ENCODE measurements around the gene KIF2A.

The KIF2A gene

DNA sequence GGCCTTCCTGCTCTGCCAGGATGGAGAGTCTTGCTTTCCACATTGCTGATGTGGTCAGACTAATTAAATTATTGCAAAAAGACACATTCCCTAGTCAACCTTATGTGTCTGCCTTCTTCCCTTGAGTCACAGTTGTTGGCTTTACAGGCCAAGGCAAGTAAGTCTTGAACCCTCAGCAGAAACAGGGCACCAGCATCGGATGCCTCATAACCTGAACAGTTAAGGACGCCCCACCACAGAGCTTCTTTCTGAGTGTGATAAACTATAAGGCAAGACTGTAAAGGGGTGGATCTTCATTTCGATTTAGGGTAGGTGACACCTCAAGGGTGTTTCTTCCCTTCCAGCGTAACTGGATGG, 670 bp upstream of the KIF2A start:
- peak overlapping the region; percentile 52 for H2AFZ ChIP-seq (ENCODE audit: low read depth, low read length)
- H3K4me1 ChIP-seq (ENCODE audit: insufficient read depth, low read length) = peaks cover 12% of the 10 kb centered on the region
- peak overlapping the region; percentile 90 for H3K4me3 ChIP-seq (ENCODE audit: low read length)
- peaks cover 8% of the 10 kb centered on the region for H3K36me3 ChIP-seq (ENCODE audit: insufficient read depth, low read length)
- no peaks in the 10 kb centered on the region for H3K9me3 ChIP-seq (ENCODE audit: low read length)
- H3K27me3 ChIP-seq (ENCODE audit: insufficient read depth, low read length) = no peaks in the 10 kb centered on the region

DNA sequence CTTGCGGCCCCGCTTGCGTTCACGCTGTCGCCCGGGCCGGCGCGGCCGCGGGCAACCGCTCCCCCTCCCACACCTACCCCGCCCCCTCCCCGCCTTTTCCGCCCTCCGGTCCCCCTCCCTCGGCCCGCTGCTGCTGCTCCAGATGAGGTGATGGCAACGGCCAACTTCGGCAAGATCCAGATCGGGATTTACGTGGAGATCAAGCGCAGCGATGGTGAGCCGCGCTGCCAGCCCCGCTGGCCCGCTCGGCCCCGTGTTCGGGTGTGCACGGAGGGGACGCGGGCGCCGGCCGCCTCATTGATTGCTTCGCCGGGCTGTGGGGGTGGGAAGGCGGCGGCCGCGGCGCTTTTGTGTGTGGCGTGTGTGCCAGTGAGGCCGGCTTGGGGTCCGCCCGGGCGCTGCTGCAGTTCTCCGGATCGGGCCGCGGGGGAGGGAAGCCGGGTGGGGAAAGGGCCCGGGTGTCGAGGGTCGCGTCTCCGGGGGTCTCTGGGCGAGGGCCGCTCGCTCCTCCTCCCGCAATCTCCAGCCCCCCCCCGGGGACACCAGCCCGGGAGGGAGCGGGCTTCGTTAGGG, 403 bp downstream of the KIF2A start:
- Histone ChIP-seq H3K4me3 (ENCODE audit: low read length) (peak overlapping the region; percentile 90), H3K27me3 (ENCODE audit: insufficient read depth, low read length) (no peaks in the 10 kb centered on the region), H3K36me3 (ENCODE audit: insufficient read depth, low read length) (peaks cover 8% of the 10 kb centered on the region), H3K4me1 (ENCODE audit: insufficient read depth, low read length) (peaks cover 12% of the 10 kb centered on the region), H3K9me3 (ENCODE audit: low read length) (no peaks in the 10 kb centered on the region), H2AFZ (ENCODE audit: low read depth, low read length) (peak overlapping the region; percentile 52)

DNA sequence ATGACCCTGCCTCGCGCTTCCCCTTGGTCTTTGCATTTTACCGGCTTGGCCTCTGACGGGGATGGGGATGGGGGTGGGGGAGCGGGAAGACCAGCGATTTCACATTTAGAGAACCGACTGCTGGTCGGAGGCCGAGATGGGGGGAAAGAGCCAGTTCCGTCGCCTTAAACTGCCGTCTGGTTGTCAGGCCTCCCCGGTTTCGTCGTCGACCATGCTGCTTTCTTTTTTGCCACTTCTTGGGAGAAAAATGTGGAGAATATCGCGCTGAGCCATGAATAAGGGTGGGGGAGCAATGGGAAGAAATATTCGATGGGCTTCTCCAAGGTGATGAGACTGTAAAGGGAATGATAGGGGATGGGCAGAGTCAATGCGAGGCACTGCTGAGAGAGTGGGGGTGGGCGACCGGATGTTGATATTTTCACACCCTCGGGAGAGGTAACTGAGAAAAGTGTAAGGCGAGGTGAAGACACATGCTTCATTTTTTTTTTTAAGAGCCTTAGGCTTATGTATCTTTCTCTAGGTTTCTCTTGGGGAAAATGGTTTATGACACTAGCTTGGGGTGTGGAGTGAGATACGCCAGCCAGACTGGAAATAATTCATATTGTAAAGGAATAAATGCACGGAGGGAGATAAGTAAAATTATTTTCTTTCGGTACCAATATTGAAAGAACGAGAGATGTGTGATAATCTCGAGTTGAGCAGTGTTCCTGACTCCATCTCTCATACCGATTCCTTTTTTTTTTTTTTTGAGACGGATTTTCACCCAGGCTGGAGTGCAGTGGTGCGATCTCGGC, 1.1 kb downstream of the KIF2A start:
- no peaks in the 10 kb centered on the region for H3K27me3 ChIP-seq (ENCODE audit: insufficient read depth, low read length)
- H2AFZ ChIP-seq (ENCODE audit: low read depth, low read length) = peak overlapping the region; percentile 52
- H3K9me3 ChIP-seq (ENCODE audit: low read length) = no peaks in the 10 kb centered on the region

DNA sequence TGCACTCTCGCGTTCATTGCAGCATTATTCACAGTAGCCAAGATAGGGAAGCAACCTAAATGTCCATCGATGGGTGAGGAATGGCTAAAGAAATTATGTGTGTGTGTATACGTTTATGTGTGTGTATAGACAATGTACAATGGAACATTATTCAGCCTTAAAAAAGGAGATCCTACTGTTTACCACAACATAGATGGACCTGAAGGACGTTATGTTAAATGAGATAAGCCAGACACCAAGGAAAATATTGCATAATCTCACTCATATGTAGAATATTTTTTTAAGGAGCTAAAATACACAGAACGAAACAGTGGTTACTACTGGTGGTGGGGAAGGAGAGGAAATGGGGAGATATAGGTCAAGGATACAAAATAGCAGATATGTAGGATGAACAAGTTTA, 2.4 kb downstream of the KIF2A start:
- no peak overlapping the region for H2AFZ ChIP-seq (ENCODE audit: low read depth, low read length)
- peak overlapping the region; percentile 90 for H3K4me3 ChIP-seq (ENCODE audit: low read length)
- H3K9me3 ChIP-seq (ENCODE audit: low read length) = no peaks in the 10 kb centered on the region
- H3K4me1 ChIP-seq (ENCODE audit: insufficient read depth, low read length) = peaks cover 12% of the 10 kb centered on the region
- peaks cover 8% of the 10 kb centered on the region for H3K36me3 ChIP-seq (ENCODE audit: insufficient read depth, low read length)
- no peaks in the 10 kb centered on the region for H3K27me3 ChIP-seq (ENCODE audit: insufficient read depth, low read length)

More for the DNA sequence above, 1.1 kb downstream of the KIF2A start:
- H3K4me3 ChIP-seq (ENCODE audit: low read length) = peak overlapping the region; percentile 90
- peaks cover 12% of the 10 kb centered on the region for H3K4me1 ChIP-seq (ENCODE audit: insufficient read depth, low read length)
- H3K36me3 ChIP-seq (ENCODE audit: insufficient read depth, low read length) = peaks cover 8% of the 10 kb centered on the region

DNA sequence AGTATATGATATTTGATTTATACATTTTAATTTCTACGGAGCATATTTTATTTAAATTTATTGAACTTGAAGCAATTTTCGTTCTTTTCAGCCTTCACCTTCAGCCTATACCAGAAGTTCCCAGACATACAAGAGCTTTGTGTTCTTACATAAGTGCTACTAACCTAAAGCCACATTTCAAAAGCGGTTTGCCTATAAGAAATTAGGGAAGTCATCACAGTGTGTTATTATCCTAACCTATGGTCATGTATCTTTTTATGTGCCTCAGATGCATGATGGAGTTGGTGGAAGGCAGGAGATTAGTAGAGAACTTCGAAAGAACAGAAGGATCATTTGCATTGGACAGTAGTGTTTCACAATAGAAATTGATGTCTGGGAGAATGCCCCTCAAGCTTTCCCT, 3.1 kb downstream of the KIF2A start:
- no peaks in the 10 kb centered on the region for H3K27me3 ChIP-seq (ENCODE audit: insufficient read depth, low read length)
- no peak overlapping the region for H2AFZ ChIP-seq (ENCODE audit: low read depth, low read length)

DNA sequence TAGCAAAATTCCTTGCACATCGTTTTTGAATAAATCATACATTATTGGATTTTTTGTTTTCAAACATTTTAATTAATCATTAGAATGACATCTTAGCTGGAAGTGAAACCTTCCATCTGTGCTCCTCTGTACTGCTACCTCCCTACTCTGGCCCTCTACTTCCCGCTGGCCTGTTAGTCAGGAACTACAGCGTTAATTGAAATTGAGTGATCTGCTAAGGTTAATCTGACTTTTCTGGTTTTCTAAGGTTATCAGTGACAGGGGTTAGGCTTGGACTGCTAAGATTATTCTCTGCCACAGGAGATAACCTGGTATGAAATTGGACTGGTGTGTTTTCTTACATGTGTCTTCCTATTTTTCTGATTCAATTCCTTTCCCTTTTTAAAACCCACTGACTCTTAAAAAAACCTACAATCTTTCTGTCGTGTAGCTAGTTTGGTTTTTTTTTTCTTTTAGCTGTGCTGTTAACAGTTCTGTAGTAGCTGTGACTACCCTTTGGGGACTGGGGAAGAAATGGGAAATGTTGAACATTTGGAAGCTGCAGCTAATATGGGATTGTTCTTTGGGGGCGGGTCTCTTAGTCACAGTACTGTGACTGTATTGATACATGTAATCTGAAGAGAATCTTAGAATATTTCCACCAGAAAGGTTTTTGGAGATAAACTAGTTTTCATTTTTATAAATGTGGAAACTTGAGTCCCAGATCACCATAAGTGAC, 4.6 kb downstream of the KIF2A start:
- Histone ChIP-seq H3K36me3 (ENCODE audit: insufficient read depth, low read length) (peaks cover 12% of the 10 kb centered on the region), H3K4me1 (ENCODE audit: insufficient read depth, low read length) (peaks cover 8% of the 10 kb centered on the region), H3K9me3 (ENCODE audit: low read length) (no peaks in the 10 kb centered on the region)

More for the DNA sequence above, 3.1 kb downstream of the KIF2A start:
- H3K9me3 ChIP-seq (ENCODE audit: low read length) = no peaks in the 10 kb centered on the region
- peaks cover 12% of the 10 kb centered on the region for H3K4me1 ChIP-seq (ENCODE audit: insufficient read depth, low read length)
- H3K4me3 ChIP-seq (ENCODE audit: low read length) = no peak overlapping the region
- H3K36me3 ChIP-seq (ENCODE audit: insufficient read depth, low read length) = peaks cover 8% of the 10 kb centered on the region

DNA sequence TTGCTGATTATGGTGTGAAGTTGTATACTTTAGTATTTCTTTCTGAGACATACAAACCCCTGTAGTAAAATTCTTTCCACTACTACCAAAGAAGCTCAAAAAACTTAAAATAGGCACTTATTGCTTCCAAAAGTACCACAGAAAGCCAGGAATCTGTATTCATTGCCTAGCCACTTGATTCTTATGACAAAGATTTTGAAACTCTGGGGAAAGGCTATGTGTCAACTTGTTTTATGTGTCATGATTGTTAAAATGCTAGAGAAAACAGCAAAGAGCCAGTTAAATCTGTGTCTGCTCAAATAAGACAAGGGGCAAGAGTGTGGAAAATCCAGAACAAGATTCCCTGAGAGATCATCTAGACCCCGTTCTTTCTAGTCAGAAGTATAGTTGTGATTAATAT, 6.0 kb downstream of the KIF2A start:
- no peaks in the 10 kb centered on the region for H3K9me3 ChIP-seq (ENCODE audit: low read length)
- no peak overlapping the region for H2AFZ ChIP-seq (ENCODE audit: low read depth, low read length)
- H3K4me3 ChIP-seq (ENCODE audit: low read length) = no peak overlapping the region
- peaks cover 14% of the 10 kb centered on the region for H3K36me3 ChIP-seq (ENCODE audit: insufficient read depth, low read length)
- H3K4me1 ChIP-seq (ENCODE audit: insufficient read depth, low read length) = peaks cover 6% of the 10 kb centered on the region
- H3K27me3 ChIP-seq (ENCODE audit: insufficient read depth, low read length) = no peaks in the 10 kb centered on the region

More for the DNA sequence above, 4.6 kb downstream of the KIF2A start:
- Histone ChIP-seq H2AFZ (ENCODE audit: low read depth, low read length) (no peak overlapping the region), H3K27me3 (ENCODE audit: insufficient read depth, low read length) (no peaks in the 10 kb centered on the region), H3K4me3 (ENCODE audit: low read length) (no peak overlapping the region)

DNA sequence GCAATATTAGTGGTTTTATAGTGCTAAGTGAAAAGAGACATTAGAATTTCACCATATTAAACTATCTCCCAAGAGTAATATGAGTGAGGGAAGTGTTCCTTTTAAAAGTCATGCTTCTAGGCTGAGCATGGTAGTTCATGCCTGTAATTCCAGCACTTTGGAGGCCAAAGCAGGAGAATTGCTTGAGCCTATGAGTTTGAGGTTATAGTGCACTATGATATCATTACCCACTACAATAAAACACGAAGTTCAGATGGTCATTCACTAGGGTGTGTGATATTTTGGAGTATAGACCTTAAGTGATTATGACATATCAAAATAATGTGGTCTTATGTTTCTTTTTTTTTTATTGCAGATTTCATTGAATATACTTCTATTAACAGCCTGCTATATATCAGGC, 6.7 kb downstream of the KIF2A start:
- no peak overlapping the region for H2AFZ ChIP-seq (ENCODE audit: low read depth, low read length)
- peaks cover 14% of the 10 kb centered on the region for H3K36me3 ChIP-seq (ENCODE audit: insufficient read depth, low read length)
- no peaks in the 10 kb centered on the region for H3K9me3 ChIP-seq (ENCODE audit: low read length)
- no peaks in the 10 kb centered on the region for H3K27me3 ChIP-seq (ENCODE audit: insufficient read depth, low read length)
- H3K4me1 ChIP-seq (ENCODE audit: insufficient read depth, low read length) = peaks cover 2% of the 10 kb centered on the region
- H3K4me3 ChIP-seq (ENCODE audit: low read length) = no peak overlapping the region

DNA sequence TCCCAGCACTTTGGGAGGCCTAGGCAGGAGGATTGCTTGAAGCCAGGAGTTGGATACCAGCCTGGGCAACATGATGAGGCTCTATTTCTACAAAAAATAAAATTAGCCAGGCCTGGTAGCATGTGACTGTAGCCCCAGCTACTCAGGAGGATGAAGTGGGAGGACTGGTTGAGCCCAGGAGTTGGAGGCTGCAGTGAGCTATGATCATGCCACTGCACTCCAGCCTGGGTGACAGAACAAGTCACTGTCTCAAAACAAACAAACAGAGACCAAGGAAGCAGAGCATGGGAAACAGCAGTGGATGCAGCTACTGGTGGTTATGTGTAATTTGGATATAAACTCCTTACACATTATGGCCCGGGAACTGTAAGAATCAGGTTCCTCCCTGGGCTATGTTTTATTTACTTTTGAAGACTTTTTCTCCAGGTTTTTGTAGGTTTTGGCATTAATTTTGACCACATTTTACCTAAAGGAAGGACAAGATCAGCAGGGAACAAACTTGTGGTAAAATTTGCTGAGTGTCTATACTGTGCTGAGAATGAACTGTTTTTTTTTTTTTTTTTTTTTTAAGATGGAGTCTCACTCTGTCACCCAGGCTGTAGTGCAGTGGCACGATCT, 8.3 kb downstream of the KIF2A start:
- Histone ChIP-seq H3K4me1 (ENCODE audit: insufficient read depth, low read length) (peaks cover 7% of the 10 kb centered on the region), H3K4me3 (ENCODE audit: low read length) (no peak overlapping the region), H2AFZ (ENCODE audit: low read depth, low read length) (no peak overlapping the region), H3K27me3 (ENCODE audit: insufficient read depth, low read length) (no peaks in the 10 kb centered on the region), H3K36me3 (ENCODE audit: insufficient read depth, low read length) (peaks cover 9% of the 10 kb centered on the region), H3K9me3 (ENCODE audit: low read length) (no peaks in the 10 kb centered on the region)

DNA sequence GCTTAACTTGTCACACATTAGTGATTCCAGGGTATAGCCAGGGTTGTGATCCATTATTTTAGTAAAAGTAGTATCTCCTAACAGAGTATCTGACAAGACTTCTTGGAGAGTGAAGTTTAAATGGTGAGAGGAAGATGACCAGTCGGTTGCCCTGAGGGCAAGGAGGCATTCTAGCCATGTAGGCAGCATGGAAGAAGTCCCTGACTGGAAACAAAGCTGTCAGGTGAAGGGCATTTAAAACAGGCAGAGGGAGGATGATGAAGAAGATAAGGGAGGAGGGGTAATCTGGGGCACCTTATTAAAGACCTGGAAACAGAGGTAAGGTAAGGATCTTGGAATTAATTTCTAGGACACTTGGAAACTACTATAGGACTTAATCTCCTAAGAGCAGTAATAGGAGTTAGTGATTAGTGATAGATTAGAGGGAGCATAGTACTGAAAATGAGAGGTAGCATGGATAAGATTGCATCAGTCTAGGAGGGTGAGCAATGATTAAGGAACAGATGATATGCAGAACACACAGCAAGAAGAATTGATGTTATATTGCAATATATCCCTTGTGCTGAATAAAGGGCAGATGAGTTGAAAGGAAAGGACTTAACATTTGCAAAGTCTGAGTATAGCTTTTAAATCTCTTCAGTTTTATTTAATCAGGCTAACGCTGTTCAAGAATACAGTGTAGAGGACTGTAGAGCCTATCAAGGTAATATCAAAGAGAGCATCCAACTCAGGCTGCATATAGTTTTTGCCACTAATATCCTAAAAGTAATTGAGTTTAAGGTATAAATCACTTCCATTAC, 9.6 kb downstream of the KIF2A start:
- Histone ChIP-seq H3K9me3 (ENCODE audit: low read length) (no peaks in the 10 kb centered on the region), H3K27me3 (ENCODE audit: insufficient read depth, low read length) (no peaks in the 10 kb centered on the region), H2AFZ (ENCODE audit: low read depth, low read length) (no peak overlapping the region), H3K36me3 (ENCODE audit: insufficient read depth, low read length) (peaks cover 5% of the 10 kb centered on the region), H3K4me1 (ENCODE audit: insufficient read depth, low read length) (peaks cover 9% of the 10 kb centered on the region), H3K4me3 (ENCODE audit: low read length) (no peak overlapping the region)

DNA sequence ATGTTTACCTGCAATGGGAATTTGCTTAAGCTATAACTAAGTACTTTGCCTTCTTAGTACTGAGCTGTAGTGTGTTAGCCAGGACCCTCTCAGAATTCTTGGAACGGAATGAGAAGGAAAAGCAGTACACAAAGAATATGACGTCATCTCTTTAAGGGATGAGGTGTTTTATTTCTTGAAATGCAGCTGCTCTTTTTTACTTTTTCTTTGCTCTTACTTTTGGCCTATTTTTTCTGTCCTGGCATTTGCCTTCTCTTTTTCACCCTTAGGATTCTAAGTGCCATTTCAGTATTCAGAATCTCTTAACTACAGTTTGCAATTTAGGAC, 10.1 kb downstream of the KIF2A start:
- no peaks in the 10 kb centered on the region for H3K9me3 ChIP-seq (ENCODE audit: low read length)
- H2AFZ ChIP-seq (ENCODE audit: low read depth, low read length) = no peak overlapping the region
- H3K27me3 ChIP-seq (ENCODE audit: insufficient read depth, low read length) = no peaks in the 10 kb centered on the region
- no peak overlapping the region for H3K4me3 ChIP-seq (ENCODE audit: low read length)
- peaks cover 9% of the 10 kb centered on the region for H3K4me1 ChIP-seq (ENCODE audit: insufficient read depth, low read length)
- H3K36me3 ChIP-seq (ENCODE audit: insufficient read depth, low read length) = peaks cover 5% of the 10 kb centered on the region

DNA sequence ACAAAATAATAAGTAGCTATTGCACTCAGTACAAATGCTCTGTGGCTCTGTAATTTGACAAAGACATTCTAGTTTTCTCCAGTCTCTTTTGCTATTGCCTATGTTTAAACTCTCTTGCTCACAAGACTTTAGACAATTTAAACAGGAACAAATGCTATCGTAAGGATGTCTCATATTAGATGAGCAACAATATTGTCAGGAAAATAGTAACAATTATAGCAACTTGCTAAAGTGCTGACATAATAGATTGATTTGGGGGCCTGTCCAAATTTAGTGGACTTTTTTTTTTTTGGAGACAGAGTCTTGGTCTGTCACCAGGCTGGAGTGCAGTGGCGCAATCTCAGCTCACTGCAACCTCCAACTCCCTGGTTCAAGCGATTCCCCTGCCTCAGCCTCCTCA, 11.8 kb downstream of the KIF2A start:
- Histone ChIP-seq H3K4me3 (ENCODE audit: low read length) (no peak overlapping the region), H3K4me1 (ENCODE audit: insufficient read depth, low read length) (peaks cover 9% of the 10 kb centered on the region), H3K36me3 (ENCODE audit: insufficient read depth, low read length) (peaks cover 9% of the 10 kb centered on the region), H2AFZ (ENCODE audit: low read depth, low read length) (no peak overlapping the region), H3K27me3 (ENCODE audit: insufficient read depth, low read length) (no peaks in the 10 kb centered on the region), H3K9me3 (ENCODE audit: low read length) (no peaks in the 10 kb centered on the region)

Data from neuron (in vitro differentiated cells).